HG03571 (cell line): ENCODE measurements around the gene GOLGA6L9.
"Not testable (repeated sequence)": the region's sequence is repeated elsewhere in the genome, so short reads cannot be mapped to it uniquely, and the experiment has no call there.

Experiments
- ATAC-seq: cut with Tn5 transposase; IDR thresholded peaks from one replicate; pipeline ENCODE4 v1.9.1; 2021; ENCODE audit not compliant: unreplicated experiment

Gene GOLGA6L9

DNA sequence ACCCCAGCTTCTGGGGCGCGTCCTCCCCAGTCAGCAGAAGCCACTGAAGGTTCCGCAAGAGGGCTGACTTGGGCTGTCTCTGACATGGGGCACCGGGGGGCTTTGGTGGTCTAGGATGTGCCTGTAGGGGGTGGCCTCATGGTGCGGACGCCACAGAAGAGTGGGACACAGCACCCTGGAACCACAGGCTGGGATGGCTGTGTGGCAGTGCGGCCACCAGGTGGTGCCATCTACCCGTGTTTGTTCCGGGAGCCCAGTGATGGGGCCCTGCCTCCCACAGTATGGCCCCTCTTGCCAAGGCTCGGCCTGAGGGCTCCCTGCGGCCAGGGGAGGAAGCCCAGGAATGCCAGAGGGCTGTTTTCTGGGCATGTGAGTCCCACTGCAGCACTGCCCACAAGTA is 38.6 kb downstream of the GOLGA6L9 start:
- peak; percentile 90 for ATAC-seq

DNA sequence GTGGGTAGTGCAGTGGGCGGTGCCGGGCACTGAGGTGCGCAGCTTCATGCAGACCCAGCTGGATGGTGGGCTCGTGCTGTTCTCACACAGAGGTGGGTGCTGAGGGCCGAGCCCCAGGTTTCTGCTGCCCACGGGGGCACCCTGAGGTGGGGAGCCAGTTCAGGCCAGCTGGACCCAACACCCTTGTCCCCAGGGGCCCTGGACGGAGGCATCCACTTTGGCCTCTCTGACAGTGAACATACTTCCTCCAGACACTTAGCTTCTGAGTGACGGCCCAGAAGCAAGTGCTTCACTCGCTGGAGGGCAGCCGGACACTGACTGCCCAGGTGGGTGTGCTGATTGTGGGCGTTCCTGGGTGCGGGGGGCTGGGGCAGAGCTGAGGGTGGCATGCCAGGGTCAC is 39.8 kb downstream of the GOLGA6L9 start:
- ATAC-seq = not testable (repeated sequence)

DNA sequence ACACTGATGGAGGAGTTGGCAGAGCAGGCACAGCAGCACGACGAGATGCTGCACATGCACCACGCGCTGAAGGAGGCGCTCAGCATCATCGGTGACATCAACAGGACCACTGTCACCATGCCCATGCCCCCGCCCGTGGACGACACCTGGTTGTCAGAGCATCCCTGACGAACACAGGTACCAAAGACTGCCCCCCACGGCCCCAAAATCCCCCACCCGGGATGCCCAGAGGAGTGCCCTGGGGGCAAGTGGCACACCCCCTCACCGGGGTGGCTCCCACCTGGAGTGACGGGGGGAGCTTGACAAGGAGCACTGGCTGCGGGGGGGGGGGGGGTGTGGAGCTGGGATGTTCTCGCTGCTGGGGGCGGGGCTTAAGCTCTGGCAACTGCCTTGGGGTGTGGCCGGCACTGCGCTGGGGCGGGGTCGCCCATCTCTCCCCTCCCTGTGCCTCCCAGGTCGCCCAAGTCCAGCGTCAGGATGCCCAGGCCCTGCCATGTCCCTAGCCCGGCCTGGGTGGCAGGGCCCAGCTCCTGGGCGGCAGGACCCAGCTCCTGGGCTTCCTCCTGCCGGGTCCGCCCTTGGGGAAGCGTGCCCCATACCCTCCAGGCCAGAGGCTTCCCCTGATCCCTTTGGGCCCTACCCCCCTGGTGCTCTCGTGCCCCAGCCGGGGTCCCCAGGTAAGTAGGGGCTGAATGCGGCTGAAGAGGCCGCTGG is 42.8 kb downstream of the GOLGA6L9 start:
- not testable (repeated sequence) for ATAC-seq

DNA sequence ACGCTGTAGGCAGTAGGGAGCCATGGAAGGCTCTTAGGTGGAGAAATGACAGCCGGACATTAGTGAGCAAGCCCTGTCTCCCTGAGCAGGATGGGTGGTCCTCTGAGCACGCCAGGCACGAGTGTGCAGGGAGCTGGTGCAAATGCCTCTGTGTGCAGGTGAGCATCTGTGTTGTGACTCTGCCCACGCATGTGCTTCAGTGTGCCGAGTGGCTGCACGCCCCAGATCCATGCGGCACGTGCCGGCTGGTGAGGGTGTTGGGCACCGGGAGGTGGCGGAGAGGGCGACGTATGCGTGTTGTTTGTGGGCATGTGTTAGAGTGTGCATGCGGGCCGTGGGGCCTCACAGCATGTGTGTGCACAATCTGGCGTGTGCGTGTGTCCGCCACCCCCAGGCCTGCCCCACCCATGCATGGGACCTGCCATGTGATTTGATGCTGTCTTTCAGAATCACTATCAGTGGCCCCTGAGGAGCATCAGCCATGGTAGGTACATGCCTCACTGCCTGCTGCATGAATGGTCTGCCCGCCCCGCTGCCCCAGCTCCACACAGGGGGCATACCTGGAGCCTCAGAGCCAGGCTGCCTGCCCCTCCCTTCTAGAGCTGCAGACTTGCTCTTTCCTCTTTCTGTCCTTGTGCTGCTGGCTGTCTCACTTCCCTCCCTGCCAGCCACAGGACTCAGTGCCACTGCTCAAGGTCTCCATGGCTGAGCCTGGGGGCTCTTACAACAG is 45.1 kb downstream of the GOLGA6L9 start:
- ATAC-seq = not testable (repeated sequence)

DNA sequence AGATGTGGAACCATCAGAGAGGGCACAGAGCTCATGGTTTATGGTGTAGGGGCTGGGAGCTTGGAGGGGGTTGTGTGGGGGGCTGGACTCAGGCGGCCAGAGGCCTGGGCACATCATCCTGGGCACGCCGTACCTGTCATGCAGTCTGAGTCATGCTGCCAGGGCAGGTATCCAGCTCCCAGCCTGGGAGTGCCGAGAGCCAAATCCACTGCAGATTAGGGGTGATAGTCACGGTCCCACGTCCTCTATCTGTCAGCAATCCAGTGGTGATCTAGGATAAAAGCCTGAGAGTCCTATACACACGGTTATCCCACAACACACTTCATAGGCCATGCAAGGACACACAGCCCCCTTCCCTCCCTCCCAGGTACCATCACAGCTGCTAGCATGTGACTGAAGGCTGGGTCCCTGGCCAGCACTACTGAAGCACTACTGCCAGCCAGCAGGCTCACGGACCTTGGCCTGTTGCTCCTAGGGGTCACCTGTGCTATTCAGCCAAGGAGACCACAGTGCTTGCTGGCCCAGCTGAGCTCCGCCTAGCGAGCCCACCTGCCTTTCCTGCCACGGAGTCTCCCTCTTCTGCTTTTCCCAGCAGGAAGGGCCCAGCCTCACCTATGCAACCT is 45.8 kb downstream of the GOLGA6L9 start:
- ATAC-seq = not testable (repeated sequence)

DNA sequence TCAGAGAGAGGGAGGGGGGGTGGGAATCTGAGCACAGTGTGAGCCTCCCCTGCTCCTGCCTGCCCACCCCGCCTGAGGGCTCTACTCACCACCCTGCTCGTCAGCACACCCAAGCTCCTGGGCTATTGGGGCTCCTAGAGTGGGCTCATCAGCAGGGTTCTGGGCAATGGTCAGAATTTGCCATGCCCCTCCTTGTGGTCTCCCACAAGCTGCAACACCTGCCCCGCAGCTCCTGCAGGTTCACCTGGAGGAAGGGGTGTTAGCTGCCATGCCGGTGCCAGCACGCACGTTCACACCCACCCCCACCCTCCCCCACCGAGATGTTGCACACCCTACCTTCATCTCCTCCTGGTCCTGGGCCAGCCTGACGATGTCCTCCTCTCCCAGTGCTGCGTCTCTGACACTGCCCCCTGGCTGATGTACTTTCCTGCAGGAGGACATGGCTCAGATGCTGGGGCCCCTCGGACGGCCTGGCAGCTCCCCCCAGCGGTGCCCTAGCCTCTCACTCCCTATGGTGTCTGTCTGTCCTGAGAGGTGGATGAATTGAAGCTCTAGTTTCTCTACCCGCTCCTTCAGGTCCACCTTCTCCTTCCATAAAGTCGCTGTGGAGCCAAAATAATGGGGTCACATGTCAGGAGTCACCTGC is 47.2 kb downstream of the GOLGA6L9 start:
- ATAC-seq = not testable (repeated sequence)

DNA sequence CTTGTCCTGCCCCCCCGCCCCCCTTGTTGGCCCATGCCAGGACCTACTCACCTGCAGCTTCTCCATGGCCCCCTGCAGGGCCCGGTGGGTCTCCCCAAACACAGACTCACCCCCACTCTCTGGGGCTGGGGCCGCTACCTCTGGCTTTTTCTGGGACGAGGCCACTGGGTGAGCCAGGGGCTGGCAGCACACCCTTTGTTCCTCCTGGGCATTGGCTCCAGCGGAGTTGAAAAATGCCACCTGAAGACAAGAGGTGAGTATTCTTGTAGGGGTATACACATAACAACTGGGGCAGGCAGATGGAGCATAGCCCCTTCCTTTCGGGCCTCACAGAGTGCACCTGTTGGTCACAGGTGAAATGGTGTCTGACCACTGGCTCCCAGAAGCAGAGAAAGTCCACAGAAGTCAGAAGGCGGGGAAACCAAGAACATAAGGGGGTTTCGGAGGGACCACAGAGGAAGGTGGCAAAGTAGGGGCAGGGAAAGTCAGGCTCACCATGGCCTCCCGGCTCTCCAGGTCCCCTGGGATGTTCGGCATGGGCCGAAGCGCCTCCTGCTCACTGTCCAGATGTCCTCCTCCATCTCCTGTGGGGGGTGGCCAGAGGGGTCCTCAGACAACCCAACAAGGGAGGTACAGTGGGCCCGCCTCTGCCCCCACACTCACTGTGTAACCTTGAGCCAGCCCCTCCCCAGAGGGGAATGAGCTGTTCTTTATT is 47.9 kb downstream of the GOLGA6L9 start:
- ATAC-seq = not testable (repeated sequence)
